D721Med (cell line): ENCODE data around the gene CLP1.
"Not testable (repeated sequence)": the region's sequence is repeated elsewhere in the genome, so short reads cannot be mapped to it uniquely, and the experiment has no call there.

ENCODE experiments used
- DNase-seq: peaks from one replicate; pipeline ENCODE4 v3.0.0; 2011; ENCODE audit warnings: low spot score; ENCODE audit not compliant: insufficient read length
- FAIRE-seq: peaks from 2 replicates; lab custom pipeline; 2011; peaks lifted over from hg19 to GRCh38; lab: Jason Lieb, UNC
- TF ChIP-seq, protein P1 (sequence below): IDR thresholded peaks from 2 replicates; pipeline ENCODE4 v1.5.1; 2012; ENCODE audit warnings: mild to moderate bottlenecking, control low read depth; ENCODE audit not compliant: insufficient read depth; ENCODE audit errors: missing control alignments

Gene CLP1

GRCh38 chr11:57675176-57675941 lies 17.8 kb downstream of the CLP1 start:
- DNase-seq (no peak), FAIRE-seq (no peak)
- TF ChIP-seq, protein P1, sequence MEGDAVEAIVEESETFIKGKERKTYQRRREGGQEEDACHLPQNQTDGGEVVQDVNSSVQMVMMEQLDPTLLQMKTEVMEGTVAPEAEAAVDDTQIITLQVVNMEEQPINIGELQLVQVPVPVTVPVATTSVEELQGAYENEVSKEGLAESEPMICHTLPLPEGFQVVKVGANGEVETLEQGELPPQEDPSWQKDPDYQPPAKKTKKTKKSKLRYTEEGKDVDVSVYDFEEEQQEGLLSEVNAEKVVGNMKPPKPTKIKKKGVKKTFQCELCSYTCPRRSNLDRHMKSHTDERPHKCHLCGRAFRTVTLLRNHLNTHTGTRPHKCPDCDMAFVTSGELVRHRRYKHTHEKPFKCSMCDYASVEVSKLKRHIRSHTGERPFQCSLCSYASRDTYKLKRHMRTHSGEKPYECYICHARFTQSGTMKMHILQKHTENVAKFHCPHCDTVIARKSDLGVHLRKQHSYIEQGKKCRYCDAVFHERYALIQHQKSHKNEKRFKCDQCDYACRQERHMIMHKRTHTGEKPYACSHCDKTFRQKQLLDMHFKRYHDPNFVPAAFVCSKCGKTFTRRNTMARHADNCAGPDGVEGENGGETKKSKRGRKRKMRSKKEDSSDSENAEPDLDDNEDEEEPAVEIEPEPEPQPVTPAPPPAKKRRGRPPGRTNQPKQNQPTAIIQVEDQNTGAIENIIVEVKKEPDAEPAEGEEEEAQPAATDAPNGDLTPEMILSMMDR = peak; percentile 7

DNA sequence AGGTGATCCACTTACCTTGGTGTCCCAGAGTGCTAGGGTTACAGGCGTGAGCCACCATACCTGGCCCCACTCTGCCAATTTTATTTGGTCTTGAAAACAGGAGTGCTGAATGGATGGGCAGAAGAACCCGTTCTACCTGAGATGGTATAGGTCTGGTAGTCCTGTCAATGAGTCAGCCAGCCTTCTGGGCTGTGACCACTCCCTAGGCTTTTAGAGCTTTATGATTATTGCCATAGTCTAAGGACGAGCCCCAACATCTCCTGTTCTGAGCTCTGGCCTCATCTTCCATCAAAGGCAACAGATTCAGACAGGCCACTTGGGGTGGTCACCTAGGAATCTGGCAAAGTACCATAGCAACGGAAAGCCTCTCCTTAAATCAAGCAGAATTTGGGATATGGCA lies 21.8 kb downstream of the CLP1 start:
- TF ChIP-seq, protein P1 = no peak
- FAIRE-seq (no peak), DNase-seq (no peak)

DNA sequence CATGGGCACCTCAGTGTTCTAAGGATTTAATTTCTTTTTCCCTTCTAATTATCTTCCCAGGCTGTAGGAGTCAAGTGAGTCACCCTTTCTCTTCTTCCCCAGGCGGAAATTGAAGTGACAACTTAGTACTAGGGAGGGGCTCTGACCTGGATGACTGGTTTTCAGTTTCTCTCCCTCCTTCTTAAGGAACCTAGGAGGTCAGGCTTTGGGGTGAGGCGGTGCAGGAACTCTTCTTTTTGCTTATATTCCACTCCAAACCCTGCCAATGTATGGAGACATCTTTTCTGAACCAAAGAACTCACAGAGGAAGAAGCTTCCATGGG lies 23.0 kb downstream of the CLP1 start:
- no peak for FAIRE-seq
- DNase-seq = no peak
- TF ChIP-seq, protein P1 = no peak

GRCh38 chr11:57681168-57681567 lies 23.6 kb downstream of the CLP1 start:
- DNase-seq (peak; percentile 55), FAIRE-seq (peak; percentile 99)
- TF ChIP-seq, protein P1 = no peak

DNA sequence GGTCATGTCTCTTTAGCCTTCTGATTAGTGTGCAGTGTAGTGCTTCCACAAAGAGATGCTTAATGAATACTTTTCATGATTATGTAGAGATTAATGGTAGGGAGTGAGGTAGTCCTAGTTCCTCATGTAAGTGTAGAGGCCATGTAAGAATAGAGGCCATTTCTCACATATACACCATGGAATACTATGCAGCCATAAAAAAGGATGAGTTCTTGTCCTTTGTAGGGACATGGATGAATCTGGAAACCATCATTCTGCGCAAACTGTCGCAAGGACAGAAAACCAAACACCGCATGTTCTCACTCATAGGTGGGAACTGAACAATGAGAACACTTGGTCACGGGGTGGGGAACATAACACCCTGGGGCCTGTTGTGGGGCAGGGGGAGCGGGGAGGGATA lies 32.9 kb downstream of the CLP1 start:
- DNase-seq, FAIRE-seq: not testable (repeated sequence)

GRCh38 chr11:57698843-57699365 lies 41.3 kb downstream of the CLP1 start:
- FAIRE-seq (no peak), DNase-seq (no peak)
- TF ChIP-seq, protein P1 = no peak

DNA sequence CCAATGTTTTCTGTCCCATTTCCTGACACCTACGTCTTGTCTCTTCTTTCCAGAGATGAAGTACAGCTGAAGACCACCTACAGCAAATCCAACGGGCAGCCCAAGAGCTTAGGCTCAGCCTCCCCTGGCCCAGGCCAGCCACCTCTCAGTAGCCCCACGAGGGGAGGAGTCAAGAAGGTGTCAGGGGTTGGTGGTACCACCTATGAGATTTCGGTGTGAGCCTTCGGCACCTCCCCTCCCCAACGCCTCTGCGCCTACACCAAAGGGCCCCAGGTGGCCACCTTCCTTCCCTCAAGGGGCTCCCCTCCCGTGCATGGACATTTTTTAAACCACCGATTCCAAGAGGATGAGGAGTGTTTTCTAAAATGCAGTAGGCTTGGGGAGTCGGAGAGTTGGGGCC lies 42.3 kb downstream of the CLP1 start:
- FAIRE-seq (no peak), DNase-seq (no peak)
- TF ChIP-seq, protein P1 = no peak

DNA sequence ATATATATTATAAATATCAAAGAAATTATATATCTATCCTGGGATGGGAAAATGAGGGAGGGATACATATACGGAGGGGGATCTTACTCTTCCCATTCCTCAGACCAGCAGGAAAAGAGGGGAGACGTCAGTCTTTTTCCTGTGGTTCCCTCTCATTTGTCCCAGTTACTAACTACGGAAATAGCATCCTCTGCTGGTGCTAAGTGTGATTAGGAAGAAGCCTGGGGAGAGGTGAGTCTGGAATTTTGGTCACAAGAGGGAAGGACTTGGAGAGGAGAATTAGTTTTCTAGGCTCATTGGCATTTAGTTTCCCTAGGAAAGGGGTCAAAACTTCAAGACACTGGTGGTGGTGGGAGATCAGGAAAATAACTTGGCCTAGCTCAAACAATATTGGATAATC lies 42.9 kb downstream of the CLP1 start:
- no peak for DNase-seq
- TF ChIP-seq, protein P1 = peak; percentile 24
- no peak for FAIRE-seq
